Activated CD8-positive, alpha-beta memory T cell treated with anti-CD3 and anti-CD28 coated beads, Interleukin-2, amount 50 U/mL, for 48 hours (primary cell): Measurements from ENCODE around the gene GJC2.
A peak's percentile ranks its signal among the peaks of the same experiment; 100 is the strongest.
"Not testable (repeated sequence)": the region's sequence is repeated elsewhere in the genome, so short reads cannot be mapped to it uniquely, and the experiment has no call there.

Source experiments
- DNase-seq: peaks from one replicate; pipeline ENCODE4 v3.0.0-alpha.2; 2020

The GJC2 gene

GRCh38 chr1:228149406-228150119, at the start of gene GJC2:
TSS of gene GJC2 (plus strand) at chr1:228149930. CDS start at chr1:228157759, 7,829 bp downstream.
- DNase-seq, result no peak

GRCh38 chr1:228100822-228101613, 48.7 kb upstream of the GJC2 start:
- DNase-seq, result no peak

- no peak for DNase-seq
Observed at GRCh38 chr1:228101614-228101993, 48.1 kb upstream of the GJC2 start.

DNA sequence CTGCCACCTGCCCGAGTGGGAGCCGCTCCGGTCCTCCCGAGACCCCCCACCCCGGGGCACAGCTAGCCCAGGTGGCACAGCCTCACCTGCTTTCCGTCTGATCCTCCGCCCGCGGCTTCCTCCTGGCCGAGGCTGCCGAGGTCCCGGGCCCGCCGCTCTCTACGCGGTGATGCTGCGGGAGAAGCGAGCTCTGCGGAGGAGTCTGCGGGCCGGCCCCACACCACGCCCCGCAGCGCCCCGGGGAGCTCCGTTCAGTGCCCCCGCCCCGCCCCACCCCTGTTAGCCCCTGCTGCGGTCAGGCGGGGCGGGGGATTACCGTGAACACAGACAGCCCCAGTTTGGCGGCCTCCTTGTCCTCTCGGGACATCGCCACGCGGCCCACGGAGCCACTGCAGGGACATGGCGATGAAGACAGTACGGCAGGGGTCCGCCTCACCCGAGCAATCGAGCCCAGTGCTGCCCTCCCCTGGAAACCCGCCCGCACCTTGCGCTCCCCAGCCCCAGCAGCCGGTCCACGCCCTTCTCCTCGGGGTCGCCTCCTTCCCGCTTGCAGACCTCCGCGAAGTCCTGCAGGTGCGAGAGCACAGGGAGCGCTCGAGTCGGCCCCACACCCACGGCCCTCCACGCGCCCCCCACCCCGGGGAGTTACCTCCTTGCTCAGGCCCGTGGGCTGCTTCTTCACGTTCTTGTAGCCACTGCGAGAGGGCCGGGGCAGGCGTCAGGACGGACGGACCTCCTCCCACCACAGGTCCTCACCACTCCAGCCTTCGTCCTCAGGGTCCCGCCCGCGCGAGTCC, 47.5 kb upstream of the GJC2 start:
- peak; percentile 81 for DNase-seq

DNA sequence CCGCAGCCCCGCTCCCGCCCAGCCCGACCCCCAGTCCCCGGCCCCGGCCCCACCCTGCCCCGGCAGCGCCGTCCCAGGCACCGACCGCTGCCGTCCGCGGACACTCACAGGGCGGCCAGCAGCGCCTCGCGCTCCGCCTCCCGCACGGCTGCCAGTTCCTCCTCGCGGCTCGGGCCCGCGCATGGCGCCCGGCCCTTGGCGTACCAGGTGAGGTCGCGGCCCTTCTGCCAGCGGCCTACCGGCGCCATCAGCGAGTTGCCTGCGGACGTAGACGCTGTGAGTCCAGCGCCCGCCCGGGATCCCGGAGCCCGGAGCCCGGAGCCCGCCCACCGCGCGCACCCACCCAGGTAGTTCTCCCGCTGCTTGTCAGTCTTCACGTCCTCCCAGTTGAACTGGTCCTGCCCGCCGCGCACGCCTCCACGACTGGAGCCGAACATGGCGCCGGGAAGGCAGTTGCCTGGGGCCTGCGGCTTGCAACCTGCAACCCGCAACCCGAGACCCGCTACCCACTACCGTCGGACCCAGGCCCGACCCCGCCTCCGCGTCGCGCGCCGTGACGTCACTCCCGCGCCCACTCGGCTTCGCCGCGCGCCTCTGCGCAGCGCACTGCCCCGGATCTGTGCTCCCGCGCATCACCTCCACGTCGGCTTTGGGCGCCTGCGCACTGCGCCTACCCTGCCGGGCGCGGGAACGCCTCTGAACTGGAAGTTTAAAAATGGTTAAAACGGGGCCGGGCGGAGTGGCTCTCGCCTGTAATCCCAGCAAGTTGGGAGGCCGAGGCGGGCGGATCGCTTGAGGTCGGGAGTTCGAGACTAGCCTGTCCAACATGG, 46.7 kb upstream of the GJC2 start, which contains the start of gene C1orf35:
C1orf35 (minus strand) TSS at position 535 of the 830 bp plus-strand sequence; CDS start at position 437, 98 bp downstream.
- peak; percentile 99 for DNase-seq

GRCh38 chr1:228104526-228105269, 45.0 kb upstream of the GJC2 start:
- no peak for DNase-seq

DNA sequence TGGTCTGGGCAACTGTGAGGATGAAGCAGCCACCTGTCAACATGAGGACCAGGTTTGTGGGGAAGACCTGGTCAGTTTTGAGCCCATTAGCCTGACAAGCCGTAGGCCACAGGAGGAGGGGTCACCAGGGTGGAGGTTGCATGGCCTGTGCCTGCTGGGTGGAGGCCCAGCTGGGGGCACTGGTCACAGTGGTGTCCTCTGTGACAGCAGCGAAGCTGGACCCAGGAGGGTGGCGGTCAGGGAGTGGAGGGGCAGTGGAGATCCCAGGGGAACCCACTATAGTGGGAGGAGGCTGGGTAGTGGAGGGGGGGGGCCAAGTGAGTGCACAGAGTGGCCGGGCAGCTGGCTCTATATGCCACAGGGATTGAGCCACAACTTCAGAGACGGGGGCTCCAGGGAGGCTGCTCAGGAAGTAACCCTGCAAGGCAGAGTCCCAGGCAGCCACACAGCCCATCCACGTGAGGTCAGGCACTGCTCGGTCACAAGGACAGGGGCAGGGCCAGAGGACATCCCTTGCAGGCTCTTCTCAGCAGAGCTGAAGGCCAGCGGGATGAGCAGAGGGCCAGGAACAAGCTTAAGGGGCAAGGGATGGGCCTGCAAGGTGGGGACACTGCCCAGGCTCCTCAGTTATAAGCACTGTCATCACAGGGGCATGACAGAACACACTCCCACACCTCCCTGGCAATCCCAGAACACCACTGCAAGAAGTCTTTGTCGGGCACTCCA, 44.3 kb upstream of the GJC2 start:
- DNase-seq, result no peak

GRCh38 chr1:228105996-228106799, 43.5 kb upstream of the GJC2 start:
- DNase-seq, result no peak

DNA sequence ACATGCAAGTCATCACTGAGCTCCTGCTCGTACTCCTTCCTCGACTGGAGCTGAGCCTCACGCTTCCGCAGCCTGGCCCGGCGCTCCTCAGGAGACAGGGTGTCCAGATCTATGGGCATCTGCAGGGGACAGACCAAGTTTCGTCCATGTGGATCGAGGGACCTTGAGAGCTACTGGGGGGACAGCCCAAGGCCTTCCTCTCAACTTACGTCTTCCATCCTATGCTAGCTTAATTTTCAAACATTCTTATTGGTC, 43.0 kb upstream of the GJC2 start:
- no peak for DNase-seq

DNA sequence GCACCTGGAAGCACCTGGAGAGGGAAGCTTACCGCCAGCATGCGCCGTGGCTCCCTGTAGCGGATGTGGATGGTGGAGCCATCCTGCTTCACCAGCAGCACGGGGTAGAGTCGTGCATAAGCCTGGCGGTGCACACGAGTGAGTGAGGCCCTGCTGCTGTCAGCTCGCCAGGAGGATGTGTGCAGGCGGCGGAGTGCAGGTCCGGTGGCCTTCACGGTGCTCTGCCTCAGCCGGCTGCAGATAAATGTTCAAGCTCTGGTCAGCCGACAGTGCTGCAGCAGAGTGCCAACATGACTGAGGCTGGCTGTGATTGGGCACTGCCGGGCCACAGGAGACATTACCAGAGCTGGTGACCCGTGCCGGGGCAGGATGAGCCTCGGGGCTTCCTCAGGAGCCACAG, 42.1 kb upstream of the GJC2 start:
- DNase-seq, result no peak

DNA sequence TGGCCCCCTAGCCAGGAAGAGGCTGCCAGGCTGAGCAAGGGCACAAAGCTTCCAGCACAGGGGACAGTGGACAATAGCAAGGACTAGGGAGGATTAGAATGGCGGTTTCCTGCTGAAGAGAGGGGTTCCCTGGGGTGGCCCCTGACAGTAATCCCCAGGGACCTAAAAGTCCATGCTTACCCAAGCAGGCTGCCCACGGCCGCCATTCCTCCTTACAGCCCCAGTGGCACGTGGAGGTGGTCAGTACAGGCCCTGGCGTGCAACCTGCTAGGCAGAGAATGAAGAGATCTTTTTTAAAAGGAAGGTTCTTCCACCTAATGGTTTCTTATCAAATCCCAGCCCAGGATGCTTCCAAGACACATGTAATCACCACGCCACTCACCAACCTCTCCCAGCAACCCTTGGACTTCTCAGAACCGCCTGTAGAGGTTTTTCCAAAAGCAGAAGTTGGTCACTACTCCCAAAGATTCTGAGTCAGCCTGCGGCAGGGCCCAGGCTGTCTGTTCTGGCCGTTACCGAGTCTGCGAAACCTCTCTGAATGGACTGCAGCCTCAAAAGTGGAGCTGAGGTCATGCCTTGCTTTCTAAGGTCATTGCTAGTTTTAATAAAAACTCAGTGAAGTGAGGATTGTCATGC, 41.6 kb upstream of the GJC2 start:
- no peak for DNase-seq

DNA sequence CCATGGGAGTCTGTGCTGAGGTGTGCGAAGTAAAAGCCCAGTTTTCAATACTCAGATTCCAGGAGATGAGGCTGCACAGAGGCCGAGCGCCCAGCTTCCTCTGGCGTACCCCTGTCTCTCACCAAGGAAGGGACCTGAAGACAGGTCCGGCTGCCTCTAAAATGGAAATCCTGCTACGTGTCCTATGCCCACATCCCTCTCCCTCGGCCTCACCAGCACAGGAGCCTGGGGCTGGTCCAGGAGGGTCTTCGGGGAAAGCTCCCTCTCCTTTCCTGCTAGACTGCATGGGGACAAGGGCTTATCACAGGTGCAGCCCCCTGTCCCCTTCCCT, 41.0 kb upstream of the GJC2 start:
- no peak for DNase-seq

- DNase-seq, result peak; percentile 100
Observed at GRCh38 chr1:228109073-228109961, 40.4 kb upstream of the GJC2 start, which contains the start of gene MRPL55. TSS of gene MRPL55 (minus strand) at chr1:228109299. CDS start at chr1:228108260, 1,039 bp downstream.

GRCh38 chr1:228109962-228110488, 39.7 kb upstream of the GJC2 start:
- no peak for DNase-seq

DNA sequence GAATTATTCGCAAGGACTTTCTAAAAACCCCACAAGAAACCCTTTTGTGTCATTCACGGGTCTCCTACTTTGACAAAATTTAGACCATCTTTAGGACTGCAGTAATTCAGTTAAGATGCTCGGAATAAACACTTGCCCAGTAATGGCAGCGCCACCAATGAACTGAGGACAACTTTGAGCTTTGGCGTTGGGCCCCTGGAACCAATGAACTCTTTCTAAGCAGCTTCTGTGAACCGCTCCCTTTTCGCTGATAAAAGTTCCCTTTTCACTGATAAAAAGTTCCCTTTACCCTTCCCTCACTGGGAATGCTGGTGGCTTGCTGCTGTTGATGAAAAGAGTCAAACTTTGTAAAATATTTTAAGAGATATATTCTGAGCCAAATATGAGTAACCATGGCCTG, 39.2 kb upstream of the GJC2 start:
- no peak for DNase-seq

- not testable (repeated sequence) for DNase-seq
Observed at GRCh38 chr1:228111315-228111714, 38.4 kb upstream of the GJC2 start.

- no peak for DNase-seq
Observed at GRCh38 chr1:228112167-228112566, 37.6 kb upstream of the GJC2 start.

- no peak for DNase-seq
Observed at GRCh38 chr1:228112617-228113016, 37.1 kb upstream of the GJC2 start.

- DNase-seq, result no peak
Observed at GRCh38 chr1:228114827-228115226, 34.9 kb upstream of the GJC2 start.
